T-helper 2 cell treated with Interferon-gamma antibody and Interleukin-4, amounts not matched to agents 5 μg/mL and 100 μg/mL, for 36 hours (primary cell): Measurements from ENCODE around the gene GDF10.

ENCODE experiments used
- DNase-seq: peaks from one replicate; pipeline ENCODE4 v3.0.0; 2021; ENCODE audit warnings: low spot score
- H3K27ac Mint-ChIP-seq: one replicate; pipeline ENCODE4 v1.8.0; 2021; ENCODE audit warnings: mild to moderate bottlenecking, mixed read lengths
- H3K27me3 Mint-ChIP-seq: one replicate; pipeline ENCODE4 v1.8.0; 2021; ENCODE audit warnings: low read depth, mixed read lengths
- H3K36me3 Mint-ChIP-seq: one replicate; pipeline ENCODE4 v1.8.0; 2021; ENCODE audit warnings: low read depth, mixed read lengths
- H3K4me1 Mint-ChIP-seq: one replicate; pipeline ENCODE4 v1.8.0; 2021; ENCODE audit warnings: low read depth, mixed read lengths
- H3K4me3 Mint-ChIP-seq: one replicate; pipeline ENCODE4 v1.8.0; 2022; ENCODE audit warnings: mild to moderate bottlenecking, moderate library complexity, mixed read lengths
- H3K9me3 Mint-ChIP-seq: one replicate; pipeline ENCODE4 v1.8.0; 2021; ENCODE audit warnings: mixed read lengths

GDF10 gene

DNA sequence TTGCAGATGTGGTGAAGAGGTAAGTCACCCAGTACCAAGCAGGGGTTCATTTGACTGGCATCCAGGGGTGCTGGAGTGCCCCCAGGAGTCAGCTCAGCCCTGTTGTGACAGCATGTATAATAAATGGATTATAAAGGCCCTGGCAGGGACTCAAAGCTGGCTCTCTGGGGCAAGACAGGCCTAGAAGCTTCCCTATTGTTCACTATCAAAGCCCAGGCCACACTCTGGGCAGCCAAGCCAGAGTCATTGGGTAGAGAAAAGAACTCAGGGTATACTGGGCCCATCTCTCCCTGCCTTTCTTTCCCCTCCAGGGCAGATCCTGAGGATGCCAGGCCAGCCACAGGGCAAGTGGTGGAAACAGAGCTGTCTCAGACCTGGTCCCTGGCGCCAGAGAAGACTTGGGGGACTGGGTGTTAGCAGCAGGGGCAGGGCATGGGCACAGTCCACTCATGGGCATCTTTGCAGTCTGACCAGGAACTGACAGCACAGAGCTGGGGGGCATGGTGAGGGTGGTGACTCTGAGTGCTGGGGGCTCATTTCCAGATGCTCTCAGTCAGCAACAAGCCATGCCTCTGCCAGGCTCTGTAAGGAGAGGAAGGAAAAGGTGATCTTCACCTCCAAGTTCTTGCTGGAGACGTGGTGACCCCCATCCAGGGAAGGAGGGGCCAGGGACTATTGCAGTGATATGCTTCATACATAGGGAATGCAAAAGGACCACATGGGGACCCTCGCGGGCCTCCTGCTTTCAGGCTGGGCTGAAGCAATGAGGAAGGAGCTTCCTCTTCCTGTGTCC is 59.8 kb downstream of the GDF10 start:
- Mint-ChIP-seq H3K27ac (no peak overlapping the region), H3K9me3 (no peaks in the 10 kb centered on the region)

DNA sequence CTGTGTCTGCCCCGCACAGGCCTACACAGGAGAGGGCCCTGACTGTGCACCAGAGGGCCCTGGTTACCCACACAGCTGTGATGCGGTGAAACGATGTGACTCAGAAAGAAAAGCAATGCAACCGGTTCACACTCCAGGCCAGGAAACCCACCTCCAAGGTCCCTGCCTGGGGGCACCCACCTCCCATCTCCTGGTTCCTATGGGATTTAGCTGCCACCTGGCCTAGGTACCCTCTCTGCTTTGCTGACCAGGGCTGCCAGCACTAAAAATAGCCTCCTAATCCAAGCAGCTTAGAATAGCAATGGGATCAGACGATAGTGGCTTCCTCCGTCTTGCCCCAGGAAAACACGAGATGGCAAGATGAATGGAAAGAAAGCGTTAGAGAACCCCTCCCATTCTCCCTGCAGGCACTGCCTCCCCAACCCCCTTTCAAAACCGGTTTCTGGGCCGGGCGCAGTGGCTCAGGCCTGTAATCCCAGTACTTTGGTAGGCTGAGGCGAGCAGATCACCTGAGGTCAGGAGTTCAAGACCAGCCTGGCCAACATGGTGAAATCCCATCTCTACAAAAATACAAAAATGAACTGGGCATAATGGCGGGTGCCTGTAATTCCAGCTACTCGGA is 60.5 kb downstream of the GDF10 start:
- Mint-ChIP-seq H3K36me3 (no peaks in the 10 kb centered on the region), H3K4me1 (peaks cover 2% of the 10 kb centered on the region), H3K4me3 (no peak overlapping the region), H3K9me3 (no peaks in the 10 kb centered on the region), H3K27me3 (peaks cover 2% of the 10 kb centered on the region), H3K27ac (no peak overlapping the region)
- no peak for DNase-seq

More for the DNA sequence above, 59.8 kb downstream of the GDF10 start:
- DNase-seq: no peak
- H3K36me3 Mint-ChIP-seq: no peaks in the 10 kb centered on the region
- H3K4me1 Mint-ChIP-seq: peaks cover 2% of the 10 kb centered on the region
- H3K27me3 Mint-ChIP-seq: peaks cover 2% of the 10 kb centered on the region
- no peak overlapping the region for H3K4me3 Mint-ChIP-seq

DNA sequence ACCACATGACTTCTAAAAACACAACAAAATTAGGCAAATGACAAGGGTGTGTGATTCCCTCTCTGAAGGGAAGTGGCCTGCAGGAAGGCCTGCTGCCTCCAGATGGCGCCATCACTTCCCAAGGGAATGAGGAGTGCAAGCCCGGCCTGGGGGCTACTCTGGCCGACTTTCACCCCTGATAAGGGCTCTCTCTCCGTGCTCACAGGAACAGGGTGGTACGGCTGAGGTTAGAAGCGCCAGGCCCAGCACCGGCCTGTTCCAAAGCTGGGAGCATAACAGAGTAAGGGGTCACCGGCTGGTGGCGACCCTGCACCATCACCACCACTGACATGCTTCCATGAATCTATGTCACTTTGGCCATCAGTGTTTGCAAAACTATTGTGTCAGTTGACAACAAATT is 61.3 kb downstream of the GDF10 start:
- Mint-ChIP-seq H3K27ac (no peak overlapping the region), H3K4me1 (peaks cover 2% of the 10 kb centered on the region), H3K9me3 (no peaks in the 10 kb centered on the region), H3K27me3 (no peaks in the 10 kb centered on the region), H3K4me3 (no peak overlapping the region), H3K36me3 (no peaks in the 10 kb centered on the region)
- DNase-seq: peak; percentile 21

DNA sequence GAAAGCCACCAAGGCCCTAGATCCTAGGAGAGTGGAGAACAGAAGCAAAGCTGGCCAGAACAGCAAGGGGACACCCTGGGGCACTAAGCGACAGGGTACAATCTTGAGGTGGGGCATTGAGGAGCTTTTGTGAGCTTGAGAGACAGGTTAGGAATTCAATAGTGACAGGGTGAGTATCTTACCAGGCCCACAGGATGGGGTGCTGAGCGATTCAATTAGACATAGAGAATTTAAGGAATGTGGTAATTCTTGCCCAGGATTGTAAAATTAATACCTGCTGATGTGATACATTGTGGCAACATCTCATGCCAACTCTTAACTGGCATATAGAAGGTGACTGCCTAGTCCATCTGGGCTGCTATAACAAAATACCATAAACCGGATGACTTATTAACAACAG is 62.2 kb downstream of the GDF10 start:
- no peak overlapping the region for H3K4me3 Mint-ChIP-seq
- H3K9me3 Mint-ChIP-seq: no peaks in the 10 kb centered on the region
- peaks cover 2% of the 10 kb centered on the region for H3K4me1 Mint-ChIP-seq
- no peaks in the 10 kb centered on the region for H3K27me3 Mint-ChIP-seq
- H3K27ac Mint-ChIP-seq: no peak overlapping the region
- DNase-seq: no peak
- H3K36me3 Mint-ChIP-seq: no peaks in the 10 kb centered on the region
